NT2/D1 (cell line): Measurements from ENCODE around the gene WFIKKN1.

Experiments used
- SUZ12 ChIP-seq: IDR thresholded peaks from 2 replicates; pipeline ENCODE4 v1.6.1; 2011; ENCODE audit not compliant: insufficient read length, insufficient read depth; ENCODE audit errors: extremely low read depth
- YY1 ChIP-seq: IDR thresholded peaks from 2 replicates; pipeline ENCODE4 v1.6.1; 2011; ENCODE audit not compliant: insufficient read length, insufficient read depth

- TF ChIP-seq SUZ12 (no peak), YY1 (no peak)
Observed at GRCh38 chr16:674214-674881, 43.6 kb downstream of the WFIKKN1 start.
